ENCODE results near the gene KCTD16.

KCTD16 gene

GRCh38 chr5:144504929-144505577 is 334.4 kb downstream of the KCTD16 start:
- H3K4me2 ChIP-seq (ENCODE audit: low read depth, low read length, poor library complexity, severe bottlenecking) = no peak overlapping the region
- H3K79me2 ChIP-seq (ENCODE audit: insufficient read depth, low read length) = no peaks in the 10 kb centered on the region
- no peaks in the 10 kb centered on the region for H3K36me3 ChIP-seq (ENCODE audit: insufficient read depth, low read length)
- no peaks in the 10 kb centered on the region for H3F3A ChIP-seq (ENCODE audit: low read depth)
- H4K20me1 ChIP-seq (ENCODE audit: insufficient read depth, low read length, poor library complexity, severe bottlenecking) = no peaks in the 10 kb centered on the region
- TF ChIP-seq CTCF (conservative IDR thresholded peaks at IDR 0.05; ENCODE audit: low read length) (no peak), EZH2phosphoT487 (IDR thresholded peaks at IDR 0.05; ENCODE audit: borderline replicate concordance) (no peak)
- no peak overlapping the region for H3K9ac ChIP-seq (ENCODE audit: low read depth, low read length, poor library complexity, severe bottlenecking)
- H3K9me2 ChIP-seq (replicated peaks; ENCODE audit: low read depth, low read length) = no peaks in the 10 kb centered on the region
- no peak overlapping the region for H3K4me3 ChIP-seq (ENCODE audit: low read length, poor library complexity, severe bottlenecking)
- no peaks in the 10 kb centered on the region for H3K9me3 ChIP-seq (ENCODE audit: insufficient read depth, low read depth, low read length)
- no peaks in the 10 kb centered on the region for H3K4me1 ChIP-seq (ENCODE audit: insufficient read depth, low read length, poor library complexity, severe bottlenecking)
- H3K27me3 ChIP-seq (ENCODE audit: insufficient read depth, low read length, poor library complexity, severe bottlenecking) = no peaks in the 10 kb centered on the region
- H2AFZ ChIP-seq (ENCODE audit: low read length) = no peak overlapping the region

GRCh38 chr5:144510845-144511579 is 340.3 kb downstream of the KCTD16 start:
- Histone ChIP-seq H3K4me1 (ENCODE audit: insufficient read depth, low read length, poor library complexity, severe bottlenecking) (no peaks in the 10 kb centered on the region), H3K4me2 (ENCODE audit: low read depth, low read length, poor library complexity, severe bottlenecking) (no peak overlapping the region), H3F3A (ENCODE audit: low read depth) (no peaks in the 10 kb centered on the region), H3K4me3 (ENCODE audit: low read length, poor library complexity, severe bottlenecking) (no peak overlapping the region), H2AFZ (ENCODE audit: low read length) (no peak overlapping the region), H3K9me3 (ENCODE audit: insufficient read depth, low read depth, low read length) (no peaks in the 10 kb centered on the region), H3K9ac (ENCODE audit: low read depth, low read length, poor library complexity, severe bottlenecking) (no peak overlapping the region), H3K36me3 (ENCODE audit: insufficient read depth, low read length) (no peaks in the 10 kb centered on the region), H4K20me1 (ENCODE audit: insufficient read depth, low read length, poor library complexity, severe bottlenecking) (no peaks in the 10 kb centered on the region), H3K27me3 (ENCODE audit: insufficient read depth, low read length, poor library complexity, severe bottlenecking) (no peaks in the 10 kb centered on the region), H3K79me2 (ENCODE audit: insufficient read depth, low read length) (no peaks in the 10 kb centered on the region), H3K9me2 (replicated peaks; ENCODE audit: low read depth, low read length) (no peaks in the 10 kb centered on the region)
- no peak for TF ChIP-seq CTCF (conservative IDR thresholded peaks at IDR 0.05; ENCODE audit: low read length)
- TF ChIP-seq EZH2phosphoT487 (IDR thresholded peaks at IDR 0.05; ENCODE audit: borderline replicate concordance) = no peak

GRCh38 chr5:144511580-144512072 is 341.0 kb downstream of the KCTD16 start:
- H3K9ac ChIP-seq (ENCODE audit: low read depth, low read length, poor library complexity, severe bottlenecking) = no peak overlapping the region
- H3K79me2 ChIP-seq (ENCODE audit: insufficient read depth, low read length) = no peaks in the 10 kb centered on the region
- no peak overlapping the region for H3K4me2 ChIP-seq (ENCODE audit: low read depth, low read length, poor library complexity, severe bottlenecking)
- no peaks in the 10 kb centered on the region for H3K4me1 ChIP-seq (ENCODE audit: insufficient read depth, low read length, poor library complexity, severe bottlenecking)
- H3K36me3 ChIP-seq (ENCODE audit: insufficient read depth, low read length) = no peaks in the 10 kb centered on the region
- no peaks in the 10 kb centered on the region for H3F3A ChIP-seq (ENCODE audit: low read depth)
- H3K4me3 ChIP-seq (ENCODE audit: low read length, poor library complexity, severe bottlenecking) = no peak overlapping the region
- no peaks in the 10 kb centered on the region for H3K27me3 ChIP-seq (ENCODE audit: insufficient read depth, low read length, poor library complexity, severe bottlenecking)
- no peaks in the 10 kb centered on the region for H4K20me1 ChIP-seq (ENCODE audit: insufficient read depth, low read length, poor library complexity, severe bottlenecking)
- TF ChIP-seq EZH2phosphoT487 (IDR thresholded peaks at IDR 0.05; ENCODE audit: borderline replicate concordance) (no peak), CTCF (conservative IDR thresholded peaks at IDR 0.05; ENCODE audit: low read length) (no peak)
- H3K9me2 ChIP-seq (replicated peaks; ENCODE audit: low read depth, low read length) = no peaks in the 10 kb centered on the region
- H2AFZ ChIP-seq (ENCODE audit: low read length) = no peak overlapping the region
- no peaks in the 10 kb centered on the region for H3K9me3 ChIP-seq (ENCODE audit: insufficient read depth, low read depth, low read length)

Measured in Loucy (cell line).